K562 (cell line): ENCODE results near the gene AQP2. TPM values are rescaled to one million over a fixed set of nuclear protein-coding genes. Genes with fewer than 3 reads are reported as not detected.

Experiments
- ATAC-seq: fragments of 200-7000 bp; cut with Tn5 transposase; 3 replicates; pipeline ENCODE4 v1.9.1; 2020; ENCODE audit warnings: moderate library complexity
- BruUV-seq: library from RNA; stranded (reverse); fragments of 400-500 nt; replicated peaks from 2 replicates; lab custom pipeline; 2021; lab: Mats Ljungman, UMichigan
- CTCF ChIA-PET: fragments of 300-600 bp; formaldehyde crosslinking; extraction: SDS; loops from one replicate; lab custom pipeline; 2021; ENCODE audit warnings: low intra/inter-chr PET ratio; lab: Yijun Ruan, JAX
- POLR2A ChIA-PET: fragments of 300-600, 350-650 bp; sonication (Branson Sonifier 250); formaldehyde crosslinking; extraction: SDS; loops from one replicate; lab custom pipeline; 2021; ENCODE audit warnings: antibody characterized with exemption, inconsistent platforms; lab: Yijun Ruan, JAX
- DNase-seq, 4 experiments: peaks; one replicate each; pipeline versions ENCODE4 v3.0.0 to v3.0.0-alpha.2; 2011 to 2018; ENCODE audit warnings: low spot score in 3 of 4, mixed read lengths in 3 of 4; ENCODE audit errors: extremely low read depth in 1 of 4
- FAIRE-seq: peaks from 2 replicates; lab custom pipeline; 2011; peaks lifted over from hg19 to GRCh38; lab: Jason Lieb, UNC
- H2AFZ ChIP-seq: 2 replicates; pipeline ENCODE4 v1.6.0; 2011; ENCODE audit warnings: low read depth, low read length, control low read depth, inconsistent platforms
- H3K27ac ChIP-seq: fragments of 200-600 bp; 3 replicates; pipeline ENCODE4 v1.8.0; 2011; ENCODE audit warnings: low read depth, mild to moderate bottlenecking, control low read depth, inconsistent platforms, low read length, moderate library complexity, mixed read lengths; ENCODE audit errors: extremely low read depth
- H3K27me3 ChIP-seq, 2 experiments: fragments of 300-600 bp in 1 of 2; 2 replicates in 1 of 2; 3 replicates in 1 of 2; pipeline versions ENCODE4 v1.6.0 to v1.8.0; 2011; ENCODE audit warnings: inconsistent platforms in 2 of 2, low read length in 2 of 2, mild to moderate bottlenecking in 1 of 2, mixed read lengths in 1 of 2, moderate library complexity in 1 of 2; ENCODE audit not compliant: control insufficient read depth in 2 of 2, insufficient read depth in 2 of 2
- H3K36me3 ChIP-seq: fragments of 300-600 bp; 3 replicates; pipeline ENCODE4 v1.8.0; 2011; ENCODE audit warnings: mild to moderate bottlenecking, low read length, inconsistent platforms; ENCODE audit not compliant: control insufficient read depth, insufficient read depth
- H3K4me1 ChIP-seq, 2 experiments: fragments of 200-600 bp in 1 of 2; replicated peaks in 1 of 2; 2 replicates in 1 of 2; 3 replicates in 1 of 2; pipeline versions ENCODE4 v1.5.1 to v1.8.0; 2011; ENCODE audit warnings: inconsistent platforms in 2 of 2, low read length in 2 of 2, mild to moderate bottlenecking in 1 of 2, mixed read lengths in 1 of 2, moderate library complexity in 1 of 2; ENCODE audit not compliant: control insufficient read depth in 2 of 2, insufficient read depth in 2 of 2
- H3K4me2 ChIP-seq: 2 replicates; pipeline ENCODE4 v1.6.1; 2011; ENCODE audit warnings: low read length, control low read depth, inconsistent platforms, mixed read lengths; ENCODE audit not compliant: insufficient read depth
- H3K4me3 ChIP-seq: fragments of 200-600 bp; sonication (generic), shearing (Covaris generic); 2 replicates; pipeline ENCODE4 v1.5.1; 2016; ENCODE audit warnings: control low read depth, inconsistent platforms
- H3K79me2 ChIP-seq: fragments of 200-600 bp; 3 replicates; pipeline ENCODE4 v1.8.0; 2011; ENCODE audit warnings: low read length, inconsistent platforms; ENCODE audit not compliant: control insufficient read depth, insufficient read depth
- H3K9ac ChIP-seq, 2 experiments: 2 replicates each; pipeline versions ENCODE4 v1.6.0 to v1.6.1; 2011; ENCODE audit warnings: low read depth in 2 of 2, low read length in 2 of 2, control low read depth in 1 of 2, inconsistent platforms in 1 of 2, mild to moderate bottlenecking in 1 of 2, mixed read lengths in 1 of 2; ENCODE audit not compliant: insufficient read depth in 1 of 2
- H3K9me1 ChIP-seq: one replicate; pipeline ENCODE4 v1.6.0; 2011; ENCODE audit warnings: inconsistent platforms, mild to moderate bottlenecking, low read length, moderate library complexity; ENCODE audit not compliant: control insufficient read depth, insufficient read depth
- H3K9me3 ChIP-seq: replicated peaks from 2 replicates; pipeline ENCODE4 v1.5.1; 2011; ENCODE audit warnings: low read depth, low read length, inconsistent platforms; ENCODE audit not compliant: control insufficient read depth, insufficient read depth
- H4K20me1 ChIP-seq: replicated peaks from 2 replicates; pipeline ENCODE4 v1.6.1; 2011; ENCODE audit warnings: low read length, inconsistent platforms, mixed read lengths; ENCODE audit not compliant: control insufficient read depth, insufficient read depth
- ASH1L ChIP-seq: fragments of 450-650 bp; IDR thresholded peaks from 2 replicates; pipeline ENCODE4 v1.6.1; 2018; ENCODE audit warnings: borderline replicate concordance, mild to moderate bottlenecking, low read depth; ENCODE audit not compliant: partially characterized antibody
- CBX8 ChIP-seq: fragments of 200-600 bp; sonication (generic); IDR thresholded peaks from 2 replicates; pipeline ENCODE4 v1.6.1; 2012; ENCODE audit warnings: borderline replicate concordance, mixed run types, low read depth, mild to moderate bottlenecking, moderate library complexity, mixed read lengths, low read length, control low read depth, inconsistent platforms; ENCODE audit not compliant: poor library complexity, severe bottlenecking; ENCODE audit errors: extremely low read depth
- ELF2 ChIP-seq: fragments of 250-450 bp; sonication (Bioruptor Pico); IDR thresholded peaks from 2 replicates; pipeline ENCODE4 v1.5.0; 2021; ENCODE audit warnings: mild to moderate bottlenecking
- ETS2 ChIP-seq: IDR thresholded peaks from 2 replicates; pipeline ENCODE4 v1.6.1; 2016; ENCODE audit warnings: borderline replicate concordance, missing genetic modification characterization, mild to moderate bottlenecking, moderate library complexity, missing compliant biosample characterization; ENCODE audit not compliant: poor library complexity, severe bottlenecking
- FOXP1 ChIP-seq: sonication (generic); formaldehyde crosslinking; IDR thresholded peaks from 2 replicates; pipeline ENCODE4 v1.8.0; 2022; ENCODE audit warnings: mild to moderate bottlenecking, missing genetic modification reagents
- WGBS: fragments of 100-300 bp; shearing (Covaris generic); methylation state at CpG from one replicate; pipeline ENCODE4 v1.1.6; 2016; ENCODE audit warnings: low coverage, mixed read lengths; ENCODE audit not compliant: insufficient coverage; ENCODE audit errors: missing lambda C conversion rate; 5-methylcytosine and 5-hydroxymethylcytosine counted together
- in situ Hi-C: fragments of 300-500 bp; cut with MboI; formaldehyde crosslinking; loops from 4 replicates; pipeline ENCODE4 v1.15.0; 2018; ENCODE audit warnings: inconsistent platforms, mixed read lengths
- intact Hi-C: fragments of 100-400 bp; cut with micrococcal nuclease; formaldehyde crosslinking; loops from 2 replicates; pipeline ENCODE4 v1.14.2; 2022
- polyA plus RNA-seq, 8 experiments: library from polyadenylated mRNA; depleted of rRNA in 4 of 8; stranded (reverse) in 5 of 8; unstranded in 3 of 8; fragments of >200 nt; fragmentation: Nextera tagmentation in 2 of 8; fragmentation: Illumina TruSeq in 1 of 8; extraction: Ambion mirVana in 2 of 8; extraction: Trizol in 1 of 8; gene quantifications; 2 replicates each; pipeline versions ENCODE4 v1.2.1 to v1.2.3, GENCODE V29; 2011 to 2014; ENCODE audit warnings: inconsistent platforms in 1 of 8, missing spikeins in 1 of 8
- total RNA-seq, 7 experiments: library from RNA; depleted of rRNA in 6 of 7; stranded (reverse); fragments of >200 nt in 6 of 7; fragmentation: Illumina TruSeq in 2 of 7; extraction: Trizol in 2 of 7; gene quantifications; 2 replicates each; pipeline versions ENCODE4 v1.2.1 to v1.2.3, GENCODE V29; 2011 to 2021; ENCODE audit warnings: low replicate concordance in 1 of 7
- TF ChIP-seq, protein P1 (sequence below), 2 experiments: IDR thresholded peaks; 2 replicates each; pipeline ENCODE4 v1.6.1; 2012; ENCODE audit warnings: improper control_type of control experiment in 2 of 2, low read depth in 2 of 2, low read length in 2 of 2, borderline replicate concordance in 1 of 2
- TF ChIP-seq, protein P2 (sequence below): fragments of 250-450 bp; sonication (Bioruptor Pico); IDR thresholded peaks from 2 replicates; pipeline ENCODE4 v1.4.0; 2020; ENCODE audit warnings: mild to moderate bottlenecking

AQP2 gene
- total and polyA plus RNA-seq, 9 of the 15 experiments (the other 6 are each of a cell fraction or from before 2014, with no cell fraction given): not detected

DNA sequence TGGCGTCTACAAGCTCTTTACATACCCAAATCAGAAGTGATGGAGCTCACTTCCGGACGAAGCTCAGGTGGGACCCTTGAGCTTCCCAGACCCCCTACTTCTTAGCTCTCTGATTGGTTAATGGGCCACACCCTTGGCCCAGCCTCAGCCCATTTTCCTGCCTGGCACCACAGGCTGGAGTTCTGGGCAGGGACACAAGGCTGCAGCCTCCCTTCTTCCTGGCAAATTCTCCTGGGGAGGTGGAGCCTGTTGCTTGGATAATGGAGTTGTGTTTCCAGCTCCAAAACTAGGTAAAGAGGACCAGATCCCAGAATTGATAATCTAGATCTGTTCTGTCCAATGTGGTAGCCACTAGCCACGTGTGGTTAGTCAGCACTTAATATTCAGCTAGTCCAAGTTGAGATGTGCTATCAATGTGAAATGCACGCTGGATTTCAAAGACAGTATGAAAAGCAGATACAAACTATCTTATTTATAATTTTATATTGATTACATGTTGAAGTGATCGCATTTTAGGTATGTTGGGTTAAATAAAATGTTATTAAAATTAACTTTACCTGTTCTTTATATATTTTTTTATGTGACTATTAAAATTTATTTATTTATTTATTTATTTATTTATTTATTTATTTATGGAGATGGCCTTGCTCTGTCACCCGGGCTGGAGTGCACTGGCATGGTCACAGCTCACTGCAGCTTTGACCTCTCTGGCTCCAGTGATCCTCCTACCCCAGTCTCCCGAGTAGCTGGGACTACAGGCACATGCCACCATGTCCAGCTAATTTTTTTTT lies 34.2 kb upstream of the AQP2 start:
- POLR2A ChIA-PET: interaction anchor here (0.5 to 1.6 kb wide), 5 partner anchors 9 to 169 kb away, joined by 3 to 6 read pairs (median 3); partner anchors contain the start of gene SMARCD1
- ATAC-seq: no peak
- BruUV-seq: no TSS peak

DNA sequence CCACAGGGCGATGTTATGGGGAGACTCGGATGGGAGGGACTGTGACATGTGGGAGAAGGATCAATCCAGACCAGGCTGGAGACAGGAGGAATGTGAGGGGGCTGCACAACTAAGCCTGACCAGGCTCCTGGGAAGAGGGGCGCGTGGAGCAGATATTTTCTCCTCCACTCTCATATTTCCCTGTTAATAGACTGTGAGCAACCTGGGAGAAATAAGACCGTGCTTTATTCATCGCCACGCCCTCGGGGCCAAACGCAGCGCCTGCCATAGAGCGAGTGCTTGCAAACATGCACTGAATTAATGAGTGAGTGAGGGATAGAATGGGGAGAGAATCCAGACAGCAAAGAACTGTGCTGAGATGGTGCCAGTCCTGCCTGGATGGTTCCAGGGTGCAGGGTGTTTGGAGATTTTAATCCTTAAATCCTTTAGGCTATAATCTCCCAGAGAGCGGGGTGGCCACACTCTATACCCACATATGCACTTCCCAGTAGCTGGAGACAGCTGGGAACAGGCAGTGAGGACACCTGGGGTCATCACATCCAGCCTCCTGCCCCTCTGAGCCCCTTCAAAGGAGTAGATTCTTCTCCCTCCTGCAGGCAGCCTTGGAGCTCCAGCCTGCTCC lies 33.3 kb upstream of the AQP2 start:
- no peak overlapping the region for H3K4me2 ChIP-seq
- H3K9me1 ChIP-seq: no peaks in the 10 kb centered on the region
- 24% methylated on average over 12 of the region's 12 CpGs for WGBS
- no peaks in the 10 kb centered on the region for H3K79me2 ChIP-seq
- CTCF ChIA-PET: no interaction called here
- no peak overlapping the region for H3K9ac ChIP-seq
- peaks cover 5 to 29% of the 10 kb centered on the region in 2 experiments for H3K27me3 ChIP-seq
- POLR2A ChIA-PET: interaction anchor here (0.6 to 1.6 kb wide), 3 partner anchors 10 to 91 kb away, joined by 3 to 6 read pairs (median 3); no protein-coding TSS in a partner anchor
- TF ChIP-seq ASH1L (no peak), ETS2 (tag) (no peak), ELF2 (CRISPR knock-in tag) (no peak), CBX8 (no peak)
- TF ChIP-seq, protein P1, sequence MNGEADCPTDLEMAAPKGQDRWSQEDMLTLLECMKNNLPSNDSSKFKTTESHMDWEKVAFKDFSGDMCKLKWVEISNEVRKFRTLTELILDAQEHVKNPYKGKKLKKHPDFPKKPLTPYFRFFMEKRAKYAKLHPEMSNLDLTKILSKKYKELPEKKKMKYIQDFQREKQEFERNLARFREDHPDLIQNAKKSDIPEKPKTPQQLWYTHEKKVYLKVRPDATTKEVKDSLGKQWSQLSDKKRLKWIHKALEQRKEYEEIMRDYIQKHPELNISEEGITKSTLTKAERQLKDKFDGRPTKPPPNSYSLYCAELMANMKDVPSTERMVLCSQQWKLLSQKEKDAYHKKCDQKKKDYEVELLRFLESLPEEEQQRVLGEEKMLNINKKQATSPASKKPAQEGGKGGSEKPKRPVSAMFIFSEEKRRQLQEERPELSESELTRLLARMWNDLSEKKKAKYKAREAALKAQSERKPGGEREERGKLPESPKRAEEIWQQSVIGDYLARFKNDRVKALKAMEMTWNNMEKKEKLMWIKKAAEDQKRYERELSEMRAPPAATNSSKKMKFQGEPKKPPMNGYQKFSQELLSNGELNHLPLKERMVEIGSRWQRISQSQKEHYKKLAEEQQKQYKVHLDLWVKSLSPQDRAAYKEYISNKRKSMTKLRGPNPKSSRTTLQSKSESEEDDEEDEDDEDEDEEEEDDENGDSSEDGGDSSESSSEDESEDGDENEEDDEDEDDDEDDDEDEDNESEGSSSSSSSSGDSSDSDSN (IDR thresholded peaks at IDR 0.05; ENCODE audit: borderline replicate concordance in 1 of 2, low read depth in 2 of 2, low read length in 2 of 2): no peak
- TF ChIP-seq, protein P2, sequence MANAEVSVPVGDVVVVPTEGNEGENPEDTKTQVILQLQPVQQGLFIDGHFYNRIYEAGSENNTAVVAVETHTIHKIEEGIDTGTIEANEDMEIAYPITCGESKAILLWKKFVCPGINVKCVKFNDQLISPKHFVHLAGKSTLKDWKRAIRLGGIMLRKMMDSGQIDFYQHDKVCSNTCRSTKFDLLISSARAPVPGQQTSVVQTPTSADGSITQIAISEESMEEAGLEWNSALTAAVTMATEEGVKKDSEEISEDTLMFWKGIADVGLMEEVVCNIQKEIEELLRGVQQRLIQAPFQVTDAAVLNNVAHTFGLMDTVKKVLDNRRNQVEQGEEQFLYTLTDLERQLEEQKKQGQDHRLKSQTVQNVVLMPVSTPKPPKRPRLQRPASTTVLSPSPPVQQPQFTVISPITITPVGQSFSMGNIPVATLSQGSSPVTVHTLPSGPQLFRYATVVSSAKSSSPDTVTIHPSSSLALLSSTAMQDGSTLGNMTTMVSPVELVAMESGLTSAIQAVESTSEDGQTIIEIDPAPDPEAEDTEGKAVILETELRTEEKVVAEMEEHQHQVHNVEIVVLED: no peak
- H3K36me3 ChIP-seq: no peaks in the 10 kb centered on the region
- no peak for ATAC-seq
- FAIRE-seq: no peak
- no peaks in the 10 kb centered on the region for H4K20me1 ChIP-seq
- in situ Hi-C loops: no loop called here
- no peak overlapping the region for H3K27ac ChIP-seq
- DNase-seq: no peak
- H3K4me1 ChIP-seq: peaks cover 7 to 10% of the 10 kb centered on the region in 2 experiments; a peak in 4 of 5 replicates
- BruUV-seq: no TSS peak
- H2AFZ ChIP-seq: no peak overlapping the region
- no peaks in the 10 kb centered on the region for H3K9me3 ChIP-seq
- intact Hi-C loops: no loop called here
- no peak overlapping the region for H3K4me3 ChIP-seq

More for the DNA sequence above, 34.2 kb upstream of the AQP2 start:
- DNase-seq (no peak), FAIRE-seq (no peak)
- WGBS: 21% methylated on average over 8 of the region's 8 CpGs
- H2AFZ ChIP-seq: no peak overlapping the region
- intact Hi-C loops (no loop called here), in situ Hi-C loops (no loop called here)
- H3K4me2 ChIP-seq: no peak overlapping the region
- H3K36me3 ChIP-seq: no peaks in the 10 kb centered on the region
- CTCF ChIA-PET: no interaction called here
- H3K9me3 ChIP-seq: no peaks in the 10 kb centered on the region
- H3K9me1 ChIP-seq: no peaks in the 10 kb centered on the region
- H3K27ac ChIP-seq: no peak overlapping the region
- no peaks in the 10 kb centered on the region for H4K20me1 ChIP-seq
- H3K79me2 ChIP-seq: no peaks in the 10 kb centered on the region
- H3K27me3 ChIP-seq: peaks cover 3 to 29% of the 10 kb centered on the region in 2 experiments
- TF ChIP-seq FOXP1 (CRISPR knock-in tag): no peak
- H3K4me3 ChIP-seq: no peak overlapping the region
- no peak overlapping the region for H3K9ac ChIP-seq
- H3K4me1 ChIP-seq: peaks cover 7 to 10% of the 10 kb centered on the region in 2 experiments; a peak in 4 of 5 replicates
